ENCODE data around the gene DMBX1. TPM values are rescaled to one million over a fixed set of nuclear protein-coding genes. Genes with fewer than 3 reads are reported as not detected.

The DMBX1 gene
- total and polyA plus RNA-seq, 9 donors, result 0.06 to 0.12 TPM; not detected in 7

- WGBS (ENCODE audit: insufficient coverage), result 31% methylated on average over 9 of the region's 13 CpGs
- no peaks in the 10 kb centered on the region for H3K36me3 ChIP-seq (ENCODE audit: control insufficient read depth, insufficient read depth, low read length)
- H3K4me3 ChIP-seq (ENCODE audit: low read length), result no peak overlapping the region
- H3K9me3 ChIP-seq (replicated peaks; ENCODE audit: control insufficient read depth, low read depth, low read length), result no peaks in the 10 kb centered on the region
- H3K27me3 ChIP-seq (ENCODE audit: control insufficient read depth, insufficient read depth, low read length), result peaks cover 71% of the 10 kb centered on the region
- H3K27ac ChIP-seq (ENCODE audit: low read length), result no peak overlapping the region
- no peak for DNase-seq
- peaks cover 4% of the 10 kb centered on the region for H3K4me1 ChIP-seq (ENCODE audit: control insufficient read depth, insufficient read depth, low read length)
These were observed 35.8 kb downstream of the DMBX1 start for GRCh38 chr1:46525253-46525983.

GRCh38 chr1:46526013-46526690, 36.5 kb downstream of the DMBX1 start:
- Histone ChIP-seq H3K9me3 (replicated peaks; ENCODE audit: control insufficient read depth, low read depth, low read length) (no peaks in the 10 kb centered on the region), H3K4me1 (ENCODE audit: control insufficient read depth, insufficient read depth, low read length) (peaks cover 4% of the 10 kb centered on the region), H3K4me3 (ENCODE audit: low read length) (no peak overlapping the region), H3K27me3 (ENCODE audit: control insufficient read depth, insufficient read depth, low read length) (peaks cover 78% of the 10 kb centered on the region), H3K27ac (ENCODE audit: low read length) (no peak overlapping the region), H3K36me3 (ENCODE audit: control insufficient read depth, insufficient read depth, low read length) (no peaks in the 10 kb centered on the region)
- 5% methylated on average over 7 of the region's 17 CpGs for WGBS (ENCODE audit: insufficient coverage)
- no peak for DNase-seq

DNA sequence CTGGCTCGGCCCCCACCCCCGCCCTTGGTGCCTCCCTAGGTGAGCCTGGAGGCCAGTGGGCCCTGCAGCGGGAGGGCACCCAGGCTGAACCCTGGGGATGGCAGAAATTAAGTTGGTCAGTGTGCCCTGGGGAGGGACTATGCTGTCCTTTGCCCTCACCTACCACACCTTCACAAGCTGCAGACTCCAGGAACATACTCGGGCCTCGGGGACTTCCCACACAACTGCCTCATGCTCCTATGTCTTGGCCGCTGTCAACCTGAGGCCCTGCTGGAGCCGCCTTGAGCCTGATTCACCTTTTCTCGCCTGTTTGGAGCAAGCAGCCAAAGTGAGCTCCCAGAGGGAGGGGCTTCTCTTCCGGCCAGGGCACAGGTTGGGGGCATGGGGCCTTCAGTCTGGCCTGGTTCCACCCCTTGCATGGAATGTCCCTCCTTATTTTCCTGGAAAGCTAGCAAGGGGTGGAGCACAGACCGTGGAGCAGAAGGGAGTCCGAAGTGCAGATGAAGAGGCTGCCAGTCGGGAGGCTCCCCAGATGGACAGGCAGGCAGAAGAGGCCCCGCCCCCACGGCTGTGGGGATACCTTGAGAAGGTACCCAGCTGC, 37.2 kb downstream of the DMBX1 start:
- WGBS (ENCODE audit: insufficient coverage), result 10% methylated on average over 11 of the region's 14 CpGs
- DNase-seq, result no peak
- H3K27me3 ChIP-seq (ENCODE audit: control insufficient read depth, insufficient read depth, low read length), result peaks cover 80% of the 10 kb centered on the region

GRCh38 chr1:46527474-46528296, 38.0 kb downstream of the DMBX1 start:
- Histone ChIP-seq H3K36me3 (ENCODE audit: control insufficient read depth, insufficient read depth, low read length) (no peaks in the 10 kb centered on the region), H3K4me1 (ENCODE audit: control insufficient read depth, insufficient read depth, low read length) (peaks cover 3% of the 10 kb centered on the region), H3K27ac (ENCODE audit: low read length) (no peak overlapping the region), H3K9me3 (replicated peaks; ENCODE audit: control insufficient read depth, low read depth, low read length) (no peaks in the 10 kb centered on the region), H3K4me3 (ENCODE audit: low read length) (no peak overlapping the region), H3K27me3 (ENCODE audit: control insufficient read depth, insufficient read depth, low read length) (peaks cover 81% of the 10 kb centered on the region)
- peak; percentile 77 for DNase-seq
- 29% methylated on average over 3 of the region's 3 CpGs for WGBS (ENCODE audit: insufficient coverage)

More for the DNA sequence above, 37.2 kb downstream of the DMBX1 start:
- Histone ChIP-seq H3K9me3 (replicated peaks; ENCODE audit: control insufficient read depth, low read depth, low read length) (no peaks in the 10 kb centered on the region), H3K4me1 (ENCODE audit: control insufficient read depth, insufficient read depth, low read length) (peaks cover 4% of the 10 kb centered on the region), H3K4me3 (ENCODE audit: low read length) (no peak overlapping the region), H3K36me3 (ENCODE audit: control insufficient read depth, insufficient read depth, low read length) (no peaks in the 10 kb centered on the region), H3K27ac (ENCODE audit: low read length) (no peak overlapping the region)

GRCh38 chr1:46528297-46528955, 38.8 kb downstream of the DMBX1 start:
- DNase-seq, result no peak
- no peaks in the 10 kb centered on the region for H3K36me3 ChIP-seq (ENCODE audit: control insufficient read depth, insufficient read depth, low read length)
- peaks cover 4% of the 10 kb centered on the region for H3K4me1 ChIP-seq (ENCODE audit: control insufficient read depth, insufficient read depth, low read length)
- no peak overlapping the region for H3K27ac ChIP-seq (ENCODE audit: low read length)
- no peak overlapping the region for H3K4me3 ChIP-seq (ENCODE audit: low read length)
- H3K9me3 ChIP-seq (replicated peaks; ENCODE audit: control insufficient read depth, low read depth, low read length), result no peaks in the 10 kb centered on the region
- H3K27me3 ChIP-seq (ENCODE audit: control insufficient read depth, insufficient read depth, low read length), result peaks cover 76% of the 10 kb centered on the region
- 31% methylated on average over 10 of the region's 11 CpGs for whole genome bisulfite sequencing (ENCODE audit: insufficient coverage)

DNA sequence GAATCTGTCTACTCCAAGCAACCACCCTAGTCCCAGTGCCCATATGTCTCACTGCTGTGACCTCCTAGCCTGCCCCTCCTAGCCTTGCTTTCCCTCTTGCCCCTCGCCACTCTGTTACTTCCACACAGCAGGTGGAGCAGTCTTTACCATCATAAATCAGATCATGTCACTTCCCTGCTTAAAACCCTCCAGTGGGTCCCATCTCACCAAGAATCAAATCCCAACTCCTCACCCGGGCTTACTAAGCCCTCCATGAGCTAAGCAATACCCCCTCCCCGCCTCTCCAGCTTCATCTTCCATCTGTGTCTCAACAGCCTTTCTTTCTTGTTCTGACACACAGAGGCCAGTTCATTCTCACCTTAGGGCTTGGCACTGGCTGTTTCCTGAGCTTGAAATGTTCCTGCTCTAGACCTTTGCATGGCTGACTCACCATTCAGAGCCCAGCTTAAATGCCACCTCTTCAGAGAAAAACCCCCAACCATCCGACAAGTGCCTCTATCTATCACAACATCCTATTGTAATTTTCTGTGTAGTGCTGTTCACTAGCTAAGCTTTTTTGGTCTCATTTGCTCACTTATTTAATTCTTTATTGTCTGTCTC, 39.5 kb downstream of the DMBX1 start:
- Histone ChIP-seq H3K9me3 (replicated peaks; ENCODE audit: control insufficient read depth, low read depth, low read length) (no peaks in the 10 kb centered on the region), H3K27ac (ENCODE audit: low read length) (no peak overlapping the region), H3K27me3 (ENCODE audit: control insufficient read depth, insufficient read depth, low read length) (peaks cover 80% of the 10 kb centered on the region), H3K4me1 (ENCODE audit: control insufficient read depth, insufficient read depth, low read length) (peaks cover 7% of the 10 kb centered on the region), H3K4me3 (ENCODE audit: low read length) (no peak overlapping the region), H3K36me3 (ENCODE audit: control insufficient read depth, insufficient read depth, low read length) (no peaks in the 10 kb centered on the region)
- DNase-seq, result no peak
- 38% methylated on average over 3 of the region's 4 CpGs for WGBS (ENCODE audit: insufficient coverage)

DNA sequence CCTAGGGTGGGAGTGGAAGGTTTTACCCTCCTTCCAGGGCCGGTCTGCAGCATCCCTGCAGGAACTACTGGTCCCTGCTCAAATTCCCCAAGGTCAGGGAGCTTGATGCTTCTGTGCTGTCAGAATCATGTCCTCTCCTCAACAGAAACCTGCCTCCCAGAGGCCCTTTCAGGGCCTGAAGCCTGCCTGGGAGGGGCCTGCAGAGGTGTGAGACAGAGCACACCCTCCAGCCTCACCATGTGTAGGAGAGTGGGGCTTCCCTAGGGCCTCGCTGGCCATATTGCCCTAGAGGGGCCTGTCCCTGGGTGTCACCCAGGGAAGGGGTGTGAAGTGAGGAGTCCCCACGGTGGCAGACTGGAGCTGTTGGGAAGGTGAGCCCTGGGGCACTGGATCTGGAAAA, 40.7 kb downstream of the DMBX1 start:
- no peak overlapping the region for H3K4me3 ChIP-seq (ENCODE audit: low read length)
- no peak for DNase-seq
- H3K36me3 ChIP-seq (ENCODE audit: control insufficient read depth, insufficient read depth, low read length), result no peaks in the 10 kb centered on the region
- peaks cover 7% of the 10 kb centered on the region for H3K4me1 ChIP-seq (ENCODE audit: control insufficient read depth, insufficient read depth, low read length)
- peaks cover 77% of the 10 kb centered on the region for H3K27me3 ChIP-seq (ENCODE audit: control insufficient read depth, insufficient read depth, low read length)
- H3K27ac ChIP-seq (ENCODE audit: low read length), result no peak overlapping the region
- WGBS (ENCODE audit: insufficient coverage), result 11% methylated on average over 1 of the region's 3 CpGs
- no peaks in the 10 kb centered on the region for H3K9me3 ChIP-seq (replicated peaks; ENCODE audit: control insufficient read depth, low read depth, low read length)

- WGBS (ENCODE audit: insufficient coverage), result 49% methylated on average over 2 of the region's 6 CpGs
- Histone ChIP-seq H3K4me1 (ENCODE audit: control insufficient read depth, insufficient read depth, low read length) (peaks cover 7% of the 10 kb centered on the region), H3K9me3 (replicated peaks; ENCODE audit: control insufficient read depth, low read depth, low read length) (no peaks in the 10 kb centered on the region), H3K4me3 (ENCODE audit: low read length) (no peak overlapping the region), H3K36me3 (ENCODE audit: control insufficient read depth, insufficient read depth, low read length) (no peaks in the 10 kb centered on the region), H3K27ac (ENCODE audit: low read length) (no peak overlapping the region), H3K27me3 (ENCODE audit: control insufficient read depth, insufficient read depth, low read length) (peaks cover 75% of the 10 kb centered on the region)
- no peak for DNase-seq
These were observed 41.3 kb downstream of the DMBX1 start for GRCh38 chr1:46530791-46531409.

DNA sequence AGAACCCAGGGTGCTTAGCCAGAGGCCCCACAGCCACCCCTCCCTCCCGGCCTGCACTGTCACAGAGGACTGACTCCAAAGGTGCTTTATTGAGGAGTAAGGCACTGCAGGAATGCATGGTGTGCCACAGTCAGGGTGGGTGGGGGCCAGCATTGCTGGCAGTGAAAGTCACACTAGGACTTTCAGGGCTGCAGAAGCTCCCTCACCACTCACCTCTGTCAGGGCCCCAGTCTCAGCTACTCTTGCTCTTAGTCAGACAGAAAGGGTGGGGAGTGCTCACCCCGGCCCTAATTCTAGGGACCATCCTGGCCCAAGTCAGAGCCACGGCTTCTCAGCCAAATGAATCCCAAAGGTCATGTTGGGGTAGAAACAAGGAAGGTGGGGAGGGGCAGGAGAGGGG, 42.5 kb downstream of the DMBX1 start:
- Histone ChIP-seq H3K27me3 (ENCODE audit: control insufficient read depth, insufficient read depth, low read length) (peaks cover 63% of the 10 kb centered on the region), H3K4me1 (ENCODE audit: control insufficient read depth, insufficient read depth, low read length) (peaks cover 7% of the 10 kb centered on the region)
- 71% methylated on average over 1 of the region's 3 CpGs for WGBS (ENCODE audit: insufficient coverage)

More for the DNA sequence above, 42.5 kb downstream of the DMBX1 start:
- H3K27ac ChIP-seq (ENCODE audit: low read length), result no peak overlapping the region
- H3K4me3 ChIP-seq (ENCODE audit: low read length), result no peak overlapping the region
- H3K9me3 ChIP-seq (replicated peaks; ENCODE audit: control insufficient read depth, low read depth, low read length), result no peaks in the 10 kb centered on the region
- no peaks in the 10 kb centered on the region for H3K36me3 ChIP-seq (ENCODE audit: control insufficient read depth, insufficient read depth, low read length)
- no peak for DNase-seq
